Suprapubic skin (tissue), 4 donors: ENCODE results near the gene ZNF740. TPM values are rescaled to one million over a fixed set of nuclear protein-coding genes. Genes with fewer than 3 reads are reported as not detected.
A peak's percentile ranks its signal among the peaks of the same experiment; 100 is the strongest.

Source experiments
- DNase-seq, 2 donors: peaks; one replicate each; pipeline ENCODE4 v3.0.0-alpha.2; 2019; ENCODE audit warnings: low spot score in 2 of 2
- H3K27ac ChIP-seq: fragments of 200-600 bp; sonication (generic); one replicate; pipeline ENCODE4 v1.5.1; 2019
- H3K27me3 ChIP-seq: fragments of 200-600 bp; sonication (generic); one replicate; pipeline ENCODE4 v1.5.1; 2019
- H3K36me3 ChIP-seq: fragments of 200-600 bp; sonication (generic); one replicate; pipeline ENCODE4 v1.5.1; 2019
- H3K4me1 ChIP-seq: fragments of 200-600 bp; sonication (generic); one replicate; pipeline ENCODE4 v1.5.1; 2019
- H3K4me3 ChIP-seq: fragments of 200-600 bp; sonication (generic); one replicate; pipeline ENCODE4 v1.5.1; 2019; ENCODE audit warnings: mild to moderate bottlenecking
- H3K9me3 ChIP-seq: fragments of 200-600 bp; sonication (generic); one replicate; pipeline ENCODE4 v1.5.1; 2019
- CTCF ChIP-seq, 2 donors: fragments of 200-600 bp in 1 of 2; fragments of 450-650 bp in 1 of 2; sonication (generic) in 1 of 2; IDR thresholded peaks; one replicate each; pipeline ENCODE4 v1.5.1; 2016 to 2019; ENCODE audit warnings: antibody characterized with exemption in 2 of 2, mild to moderate bottlenecking in 1 of 2, moderate library complexity in 1 of 2
- EP300 ChIP-seq: sonication (generic); formaldehyde crosslinking; IDR thresholded peaks from one replicate; pipeline ENCODE4 v1.6.1; 2017; ENCODE audit warnings: antibody characterized with exemption
- POLR2A ChIP-seq, 2 donors: fragments of 450-650 bp; IDR thresholded peaks; one replicate each; pipeline ENCODE4 v1.6.1; 2017; ENCODE audit warnings: antibody characterized with exemption in 2 of 2, mild to moderate bottlenecking in 2 of 2, moderate library complexity in 2 of 2
- POLR2AphosphoS5 ChIP-seq, 3 donors: sonication (generic); formaldehyde crosslinking; IDR thresholded peaks; one replicate each; pipeline ENCODE4 v1.6.1; 2017; ENCODE audit warnings: antibody characterized with exemption in 3 of 3
- WGBS: methylation state at CpG from one replicate; pipeline ENCODE4 v1.1.5; 2018; 5-methylcytosine and 5-hydroxymethylcytosine counted together
- total RNA-seq, 4 donors: library from RNA; depleted of rRNA; stranded (reverse); fragments of >200 nt; gene quantifications; one replicate each; pipeline ENCODE4 v1.1.0, GENCODE V29; 2016

Gene ZNF740
- total RNA-seq, 4 donors from 2014 or later: 5.9 to 38.9 (median 15.2) TPM

DNA sequence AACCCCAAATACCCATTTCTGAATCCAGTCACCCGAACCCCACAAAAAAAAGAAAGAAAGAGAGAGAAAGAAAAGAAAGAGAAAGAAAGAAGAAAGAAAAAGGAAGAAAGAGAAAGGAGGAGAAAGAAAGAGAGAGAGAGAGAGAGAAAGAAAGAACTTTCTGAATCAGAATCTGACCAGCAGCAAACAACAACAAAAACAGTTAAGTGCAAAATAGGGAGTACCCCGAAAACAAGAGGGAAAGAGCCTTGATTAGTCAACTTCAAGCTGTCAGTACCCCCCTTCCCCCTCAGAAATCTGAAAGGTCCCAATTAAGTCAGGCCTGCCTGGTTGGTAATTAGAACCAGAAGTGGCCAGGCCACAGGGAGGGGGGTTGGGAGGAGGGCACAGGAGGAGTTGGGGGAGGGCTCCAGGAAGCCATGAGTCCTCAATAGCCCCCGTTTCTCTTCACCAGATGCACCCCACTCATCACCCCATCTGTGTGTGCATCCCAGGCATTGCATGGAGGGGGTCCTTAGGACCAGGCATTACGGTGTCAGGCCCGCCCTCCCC is 41.7 kb downstream of the ZNF740 start:
- TF ChIP-seq CTCF (IDR thresholded peaks at IDR 0.05) (no peak), POLR2A (IDR thresholded peaks at IDR 0.05) (no peak), POLR2AphosphoS5 (IDR thresholded peaks at IDR 0.05) (no peak), EP300 (no peak)
- no peaks in the 10 kb centered on the region for H3K9me3 ChIP-seq
- peak overlapping the region; percentile 99 for H3K27ac ChIP-seq
- peak overlapping the region; percentile 61 for H3K4me3 ChIP-seq
- peaks cover 96% of the 10 kb centered on the region for H3K4me1 ChIP-seq
- H3K27me3 ChIP-seq: no peaks in the 10 kb centered on the region
- peaks cover 5% of the 10 kb centered on the region for H3K36me3 ChIP-seq
- DNase-seq: no peak
- 26% methylated on average over 5 of the region's 5 CpGs for WGBS

DNA sequence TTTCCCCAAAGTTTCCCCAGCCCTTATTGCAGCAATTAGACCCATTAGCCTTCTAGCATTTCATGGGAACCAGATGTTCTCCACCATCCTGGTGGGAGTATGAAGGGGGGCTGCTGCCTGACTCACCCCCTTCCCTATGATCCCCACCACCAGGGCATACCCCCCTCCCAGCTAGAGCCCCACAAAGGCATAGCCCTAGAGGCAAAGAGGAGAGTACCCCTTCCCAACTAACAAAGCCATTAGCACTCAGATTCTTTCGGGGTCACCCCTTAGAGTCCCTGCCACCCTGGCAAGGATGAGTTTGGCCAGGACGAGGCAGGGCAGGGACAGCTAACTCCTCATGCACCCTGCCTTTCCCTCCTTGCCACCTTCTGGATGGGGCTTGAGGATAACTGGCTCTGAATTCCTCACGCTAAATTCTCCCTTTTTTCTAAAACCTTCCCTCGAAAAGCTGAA is 42.3 kb downstream of the ZNF740 start:
- Histone ChIP-seq H3K27me3 (no peaks in the 10 kb centered on the region), H3K4me1 (peaks cover 96% of the 10 kb centered on the region), H3K4me3 (peak overlapping the region; percentile 61), H3K27ac (peak overlapping the region; percentile 99), H3K9me3 (no peaks in the 10 kb centered on the region), H3K36me3 (peaks cover 11% of the 10 kb centered on the region)
- no peak for DNase-seq
- no peak for TF ChIP-seq POLR2AphosphoS5 (IDR thresholded peaks at IDR 0.05)
- no peak for TF ChIP-seq EP300
- no peak for TF ChIP-seq CTCF (IDR thresholded peaks at IDR 0.05)
- no peak for TF ChIP-seq POLR2A (IDR thresholded peaks at IDR 0.05)
- WGBS: 16% methylated on average over 4 of the region's 4 CpGs

- WGBS: 3% methylated on average over 15 of the region's 16 CpGs
- peaks cover 96% of the 10 kb centered on the region for H3K4me1 ChIP-seq
- peaks cover 15% of the 10 kb centered on the region for H3K36me3 ChIP-seq
- H3K27me3 ChIP-seq: no peaks in the 10 kb centered on the region
- no peak for TF ChIP-seq EP300
- TF ChIP-seq POLR2AphosphoS5 (IDR thresholded peaks at IDR 0.05): no peak
- TF ChIP-seq POLR2A (IDR thresholded peaks at IDR 0.05): no peak
- no peak for TF ChIP-seq CTCF (IDR thresholded peaks at IDR 0.05)
- no peaks in the 10 kb centered on the region for H3K9me3 ChIP-seq
- no peak for DNase-seq
- H3K27ac ChIP-seq: peak overlapping the region; percentile 99
- H3K4me3 ChIP-seq: peak overlapping the region; percentile 9
Measured at GRCh38 chr12:53223389-53224060, 43.0 kb downstream of the ZNF740 start.

DNA sequence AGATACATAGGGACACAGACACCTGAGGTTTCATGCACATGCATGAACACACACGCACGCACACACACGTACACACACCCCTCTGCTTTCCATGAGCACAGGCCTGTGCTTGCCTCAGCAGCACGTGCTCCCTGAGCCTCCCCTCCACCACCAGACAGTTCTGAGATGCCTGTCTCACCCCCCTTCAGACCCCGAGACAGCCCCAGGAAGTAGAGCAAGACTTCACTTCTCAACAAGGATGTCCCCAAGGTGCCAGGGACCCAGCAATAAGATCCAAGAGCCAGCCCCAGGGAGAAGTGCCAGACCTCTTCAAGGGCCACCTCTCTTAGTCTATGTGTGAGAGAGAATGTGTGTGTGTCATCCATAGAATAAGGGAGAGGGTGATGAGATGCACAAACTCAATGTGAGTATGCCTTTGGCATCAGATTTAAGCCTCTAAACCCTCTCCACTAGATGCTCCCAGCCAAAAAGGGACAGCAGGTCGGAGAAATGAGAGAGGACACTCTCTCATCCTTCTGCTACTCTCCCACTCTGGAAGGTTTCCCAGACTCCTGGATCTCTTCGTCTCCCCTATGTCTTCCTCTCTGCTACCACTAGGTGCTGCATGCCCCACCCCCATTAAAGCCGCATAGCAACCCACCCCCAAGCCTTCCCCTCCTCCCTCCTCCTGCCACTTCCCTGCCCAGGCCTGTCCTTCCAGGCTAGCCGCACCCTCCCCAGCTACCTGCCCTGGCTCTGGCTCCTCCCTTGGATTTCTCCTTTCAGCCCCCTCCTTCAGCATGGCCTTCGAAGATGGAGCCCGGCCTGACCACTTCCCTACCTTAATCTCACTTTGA is 43.8 kb downstream of the ZNF740 start:
- Histone ChIP-seq H3K27me3 (no peaks in the 10 kb centered on the region), H3K4me1 (peaks cover 96% of the 10 kb centered on the region), H3K36me3 (peaks cover 15% of the 10 kb centered on the region), H3K4me3 (peak overlapping the region; percentile 10), H3K9me3 (no peaks in the 10 kb centered on the region), H3K27ac (peak overlapping the region; percentile 99)
- TF ChIP-seq CTCF (IDR thresholded peaks at IDR 0.05) (peak in 1 of 2 donors; percentile 21), EP300 (no peak), POLR2AphosphoS5 (IDR thresholded peaks at IDR 0.05) (no peak)
- DNase-seq: peak in 1 of 2 donors; percentile 77
- 34% methylated on average over 11 of the region's 11 CpGs for WGBS
